SK-N-SH (cell line): ENCODE results near the gene ACOXL. TPM values are rescaled to one million over a fixed set of nuclear protein-coding genes. Genes with fewer than 3 reads are reported as not detected.

Experiments
- CTCF ChIA-PET: fragments of 300-600, 350-600 bp; formaldehyde crosslinking; extraction: SDS; loops from one replicate; lab custom pipeline; 2021; lab: Yijun Ruan, JAX
- POLR2A ChIA-PET: fragments of 350-600 bp; sonication (Branson Sonifier 250); formaldehyde crosslinking; extraction: SDS; loops from one replicate; lab custom pipeline; 2020; ENCODE audit warnings: antibody characterized with exemption, inconsistent platforms; lab: Yijun Ruan, JAX
- DNase-seq: peaks from one replicate; pipeline ENCODE4 v3.0.0; 2012
- H2AFZ ChIP-seq: fragments of 200-600 bp; sonication (generic); 2 replicates; pipeline ENCODE4 v1.8.1; 2016; ENCODE audit warnings: antibody characterized with exemption, mild to moderate bottlenecking, low read depth
- H3F3A ChIP-seq: fragments of 200-600 bp; sonication (generic); replicated peaks from 2 replicates; pipeline ENCODE3; 2016; ENCODE audit warnings: antibody characterized with exemption, mild to moderate bottlenecking; ENCODE audit not compliant: insufficient read depth
- H3K27ac ChIP-seq, 2 experiments: fragments of 200-500 bp in 1 of 2; fragments of 200-600 bp in 1 of 2; sonication (Bioruptor generic) in 1 of 2; sonication (generic), shearing (Covaris generic) in 1 of 2; 2 replicates each; pipeline versions ENCODE4 v1.5.1 to v1.6.1; 2014 to 2016; ENCODE audit warnings: low read depth in 2 of 2, inconsistent platforms in 1 of 2, low read length in 1 of 2, mild to moderate bottlenecking in 1 of 2, mixed read lengths in 1 of 2
- H3K27me3 ChIP-seq: fragments of 200-600 bp; sonication (generic), shearing (Covaris generic); 2 replicates; pipeline ENCODE4 v1.6.1; 2016; ENCODE audit warnings: mixed run types; ENCODE audit not compliant: insufficient read depth
- H3K36me3 ChIP-seq, 2 experiments: fragments of 200-500 bp in 1 of 2; fragments of 200-600 bp in 1 of 2; sonication (Bioruptor generic) in 1 of 2; sonication (generic) in 1 of 2; replicated peaks in 1 of 2; 2 replicates each; pipeline versions ENCODE3 to v1.5.1; 2014 to 2016; ENCODE audit warnings: low read length in 1 of 2, mild to moderate bottlenecking in 1 of 2; ENCODE audit not compliant: insufficient read depth in 2 of 2, control insufficient read depth in 1 of 2
- H3K4me1 ChIP-seq, 2 experiments: fragments of 200-500 bp in 1 of 2; fragments of 200-600 bp in 1 of 2; sonication (Bioruptor generic) in 1 of 2; sonication (generic), shearing (Covaris generic) in 1 of 2; 2 replicates each; pipeline versions ENCODE4 v1.5.1 to v1.6.1; 2014 to 2016; ENCODE audit warnings: low read depth in 1 of 2, low read length in 1 of 2, mixed run types in 1 of 2; ENCODE audit not compliant: insufficient read depth in 2 of 2, control insufficient read depth in 1 of 2
- H3K4me2 ChIP-seq: fragments of 200-600 bp; sonication (generic), shearing (Covaris generic); 2 replicates; pipeline ENCODE4 v1.6.1; 2017; ENCODE audit warnings: mixed run types
- H3K4me3 ChIP-seq, 2 experiments: fragments of 200-500 bp in 1 of 2; fragments of 200-600 bp in 1 of 2; sonication (Bioruptor generic) in 1 of 2; sonication (generic), shearing (Covaris generic) in 1 of 2; 2 replicates each; pipeline versions ENCODE4 v1.5.1 to v1.8.1; 2014 to 2016; ENCODE audit warnings: low read depth in 2 of 2, inconsistent platforms in 1 of 2, low read length in 1 of 2, mild to moderate bottlenecking in 1 of 2, mixed read lengths in 1 of 2, moderate library complexity in 1 of 2
- H3K79me2 ChIP-seq: fragments of 200-600 bp; sonication (generic); 2 replicates; pipeline ENCODE4 v1.8.1; 2017; ENCODE audit warnings: mild to moderate bottlenecking; ENCODE audit not compliant: insufficient read depth
- H3K9ac ChIP-seq: fragments of 200-600 bp; sonication (generic); 2 replicates; pipeline ENCODE4 v1.6.1; 2017; ENCODE audit warnings: mixed run types
- H3K9me2 ChIP-seq: fragments of 200-600 bp; sonication (generic); 2 replicates; pipeline ENCODE4 v1.6.1; 2017; ENCODE audit warnings: mixed run types
- H3K9me3 ChIP-seq: fragments of 200-600 bp; sonication (generic); 2 replicates; pipeline ENCODE4 v1.6.1; 2017; ENCODE audit warnings: mixed run types, mild to moderate bottlenecking, moderate library complexity
- H4K20me1 ChIP-seq: fragments of 200-600 bp; sonication (generic); 2 replicates; pipeline ENCODE4 v1.6.1; 2017; ENCODE audit warnings: mild to moderate bottlenecking, mixed run types; ENCODE audit not compliant: insufficient read depth
- CTCF ChIP-seq: fragments of 200-600 bp; sonication (generic); IDR thresholded peaks from 2 replicates; pipeline ENCODE4 v1.6.1; 2017; ENCODE audit warnings: antibody characterized with exemption, mild to moderate bottlenecking, moderate library complexity
- EP300 ChIP-seq, 2 experiments: IDR thresholded peaks; 2 replicates each; pipeline versions ENCODE4 v1.4.0 to v1.6.1; 2012; ENCODE audit warnings: borderline replicate concordance in 1 of 2, low read depth in 1 of 2, low read length in 1 of 2
- EZH2phosphoT487 ChIP-seq: fragments of 200-600 bp; sonication (generic); IDR thresholded peaks from 2 replicates; pipeline ENCODE4 v1.6.1; 2017; ENCODE audit warnings: low read depth, mixed run types, mild to moderate bottlenecking, antibody characterized with exemption, moderate library complexity, borderline replicate concordance
- IRF3 ChIP-seq: fragments of 150-350 bp; IDR thresholded peaks from 2 replicates; pipeline ENCODE4 v1.6.1; 2016; ENCODE audit warnings: mild to moderate bottlenecking, low read depth, low read length
- NFIC ChIP-seq: IDR thresholded peaks from 2 replicates; pipeline ENCODE4 v1.4.0; 2012; ENCODE audit warnings: borderline replicate concordance
- PBX3 ChIP-seq: IDR thresholded peaks from 2 replicates; pipeline ENCODE4; 2012
- RCOR1 ChIP-seq: fragments of 150-350 bp; IDR thresholded peaks from 2 replicates; pipeline ENCODE4 v1.6.1; 2017; ENCODE audit warnings: antibody characterized with exemption, low read length
- USF2 ChIP-seq: fragments of 150-350 bp; IDR thresholded peaks from 2 replicates; pipeline ENCODE4 v1.6.1; 2017; ENCODE audit warnings: antibody characterized with exemption, low read length, low read depth, borderline replicate concordance
- ZBTB33 ChIP-seq: IDR thresholded peaks from 2 replicates; pipeline ENCODE4 v1.4.0; 2012; ENCODE audit warnings: low read depth, borderline replicate concordance
- WGBS: methylation state at CpG from one replicate; pipeline ENCODE4 v1.1.6; 2017; ENCODE audit warnings: low lambda C conversion rate; 5-methylcytosine and 5-hydroxymethylcytosine counted together
- polyA plus RNA-seq, 3 experiments: library from polyadenylated mRNA; depleted of rRNA; stranded (reverse); fragments of >200 nt; gene quantifications; 2 replicates each; pipeline ENCODE4 v1.2.3, GENCODE V29; 2012

Gene ACOXL
- polyA plus RNA-seq, 1 of the 3 experiments (the other 2 are of a cell fraction): not detected

- TF ChIP-seq NFIC (no peak), PBX3 (no peak), CTCF (no peak)
These were observed 101.9 kb downstream of the ACOXL start (continued) for GRCh38 chr2:110834134-110834827.

GRCh38 chr2:110836671-110837070, 104.3 kb downstream of the ACOXL start:
- Histone ChIP-seq H3K4me1 (peaks cover 0 to 28% of the 10 kb centered on the region in 2 experiments; a peak in 2 of 4 replicates), H3K9ac (no peak overlapping the region), H3K27ac (no peak overlapping the region; a peak in 1 of 4 replicates), H3K36me3 (no peaks in the 10 kb centered on the region), H3K79me2 (no peaks in the 10 kb centered on the region), H2AFZ (no peak overlapping the region)
- WGBS: 68% methylated on average over 8 of the region's 8 CpGs
- DNase-seq: no peak
- POLR2A ChIA-PET: no interaction called here
- no peak for TF ChIP-seq IRF3
- no peak for TF ChIP-seq EZH2phosphoT487
- TF ChIP-seq USF2: no peak
- no peak for TF ChIP-seq ZBTB33
- TF ChIP-seq EP300 (IDR thresholded peaks at IDR 0.05; ENCODE audit: borderline replicate concordance in 1 of 2, low read depth in 1 of 2, low read length in 1 of 2): no peak
- no peak for TF ChIP-seq RCOR1
- TF ChIP-seq, all 33 proteins: peak for 0
- Histone ChIP-seq H3K27me3 (peaks cover 22% of the 10 kb centered on the region; the same call in 1 of the 2 replicates), H3K9me3 (no peaks in the 10 kb centered on the region), H3K9me2 (no peaks in the 10 kb centered on the region), H3K4me2 (no peak overlapping the region), H3F3A (no peaks in the 10 kb centered on the region), H4K20me1 (no peaks in the 10 kb centered on the region), H3K4me3 (no peak overlapping the region)
- CTCF ChIA-PET: interaction anchor here (1.0 to 3.6 kb wide), 3 partner anchors 11 to 25 kb away, joined by 3 to 13 read pairs (median 3); no protein-coding TSS in a partner anchor
